22Rv1 (cell line): ENCODE data around the gene LAMB4.

Experiments used
- CTCF ChIP-seq: fragments of 450-650 bp; IDR thresholded peaks from 2 replicates; pipeline ENCODE4 v1.5.1; 2017; ENCODE audit warnings: mild to moderate bottlenecking
- ZFX ChIP-seq: fragments of 450-650 bp; IDR thresholded peaks from 2 replicates; pipeline ENCODE4 v1.6.1; 2017; ENCODE audit warnings: antibody characterized with exemption, borderline replicate concordance

GRCh38 chr7:108044345-108044744 is 85.8 kb downstream of the LAMB4 start:
- TF ChIP-seq CTCF (no peak), ZFX (no peak)
